NB4 (cell line): Measurements from ENCODE around the gene L3MBTL4.

Experiments used
- DNase-seq: peaks from one replicate; pipeline ENCODE4 v3.0.0; 2010; ENCODE audit warnings: low read depth
- H3K4me3 ChIP-seq: one replicate; pipeline ENCODE4 v1.5.1; 2011; ENCODE audit warnings: mild to moderate bottlenecking, low read depth, low read length, moderate library complexity
- CTCF ChIP-seq: IDR thresholded peaks from one replicate; pipeline ENCODE4 v1.5.1; 2012; ENCODE audit warnings: low read depth, low read length
- MYC ChIP-seq: IDR thresholded peaks from 2 replicates; pipeline ENCODE4 v1.6.1; 2011; ENCODE audit warnings: low read depth, low read length
- POLR2A ChIP-seq: IDR thresholded peaks from 2 replicates; pipeline ENCODE4 v1.6.1; 2011; ENCODE audit warnings: mild to moderate bottlenecking; ENCODE audit not compliant: insufficient read length; ENCODE audit errors: extremely low read depth
- TF ChIP-seq, protein P1 (sequence below): IDR thresholded peaks from 2 replicates; pipeline ENCODE4 v1.6.1; 2011; ENCODE audit warnings: low read depth, low read length

Gene L3MBTL4

GRCh38 chr18:6374340-6374739 is 40.4 kb downstream of the L3MBTL4 start:
- H3K4me3 ChIP-seq: no peak overlapping the region
- DNase-seq: no peak
- TF ChIP-seq, protein P1, sequence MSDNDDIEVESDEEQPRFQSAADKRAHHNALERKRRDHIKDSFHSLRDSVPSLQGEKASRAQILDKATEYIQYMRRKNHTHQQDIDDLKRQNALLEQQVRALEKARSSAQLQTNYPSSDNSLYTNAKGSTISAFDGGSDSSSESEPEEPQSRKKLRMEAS: no peak
- TF ChIP-seq CTCF (no peak), POLR2A (no peak), MYC (no peak)

DNA sequence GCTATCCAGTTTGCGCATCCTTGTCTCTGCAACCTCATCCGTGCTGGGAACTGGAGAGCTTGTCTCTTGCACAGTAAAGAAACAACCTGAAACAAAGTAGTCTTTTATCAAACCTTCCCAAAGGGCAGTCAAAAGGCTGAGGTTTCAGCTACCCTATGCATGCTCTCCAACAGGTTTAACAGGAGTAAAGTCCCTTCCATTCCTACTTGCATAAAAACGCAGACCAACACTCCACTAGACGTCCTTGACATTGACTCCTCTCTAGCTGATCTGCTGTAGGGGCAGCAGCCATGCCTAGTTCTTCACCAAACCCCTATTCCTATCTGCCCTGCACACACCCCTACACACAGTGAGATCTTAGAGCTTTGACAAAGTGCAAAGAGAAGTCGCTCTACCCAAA is 41.5 kb downstream of the L3MBTL4 start:
- H3K4me3 ChIP-seq: no peak overlapping the region
- TF ChIP-seq POLR2A: no peak
- TF ChIP-seq CTCF: no peak
- TF ChIP-seq, protein P1: no peak
- TF ChIP-seq MYC: no peak
- no peak for DNase-seq

- DNase-seq: no peak
- TF ChIP-seq, protein P1: no peak
- TF ChIP-seq POLR2A (no peak), CTCF (no peak), MYC (no peak)
- no peak overlapping the region for H3K4me3 ChIP-seq
Measured at GRCh38 chr18:6370886-6371635, 43.6 kb downstream of the L3MBTL4 start.

GRCh38 chr18:6370410-6370809 is 44.3 kb downstream of the L3MBTL4 start:
- DNase-seq: no peak
- no peak overlapping the region for H3K4me3 ChIP-seq
- no peak for TF ChIP-seq MYC
- TF ChIP-seq, protein P1: no peak

DNA sequence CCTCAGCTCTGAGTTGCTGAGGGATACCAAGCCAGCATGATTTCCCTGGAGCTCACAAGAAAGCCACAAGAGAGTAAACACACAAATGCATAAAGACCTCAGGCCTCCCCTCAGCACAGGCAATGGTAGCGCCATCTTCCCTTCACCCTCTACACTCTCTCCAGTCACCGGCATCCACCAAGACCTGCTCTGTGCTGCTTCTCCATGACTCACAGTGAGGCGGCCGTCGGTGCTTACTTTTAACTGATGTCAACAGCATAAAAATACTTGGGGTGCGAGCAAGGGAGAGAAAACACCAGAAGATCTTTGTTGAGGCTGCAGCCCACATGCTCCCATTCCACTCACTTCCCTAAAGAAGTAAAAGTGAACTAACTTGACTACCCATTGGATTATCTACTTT is 46.7 kb downstream of the L3MBTL4 start:
- no peak overlapping the region for H3K4me3 ChIP-seq
- no peak for DNase-seq
- TF ChIP-seq POLR2A: no peak
- TF ChIP-seq, protein P1: no peak
- no peak for TF ChIP-seq CTCF

GRCh38 chr18:6367208-6367607 is 47.5 kb downstream of the L3MBTL4 start:
- H3K4me3 ChIP-seq: no peak overlapping the region
- no peak for DNase-seq
- no peak for TF ChIP-seq POLR2A
- TF ChIP-seq MYC: no peak
- TF ChIP-seq, protein P1: no peak
- TF ChIP-seq CTCF: no peak
